ENCODE data around the gene BMPER. TPM values are rescaled to one million over a fixed set of nuclear protein-coding genes. Genes with fewer than 3 reads are reported as not detected.

Gene BMPER
- polyA plus RNA-seq, 1 donor, result 4.9 TPM

- Histone ChIP-seq H3K4me1 (ENCODE audit: control insufficient read depth, insufficient read depth, low read length) (no peaks in the 10 kb centered on the region), H3K4me3 (ENCODE audit: low read length) (no peak overlapping the region), H3K36me3 (ENCODE audit: control insufficient read depth, insufficient read depth, low read length) (no peaks in the 10 kb centered on the region), H3K27ac (ENCODE audit: low read length) (no peak overlapping the region), H3K9me3 (ENCODE audit: control insufficient read depth, low read depth, low read length) (no peaks in the 10 kb centered on the region), H3K27me3 (ENCODE audit: control insufficient read depth, insufficient read depth, low read length) (no peaks in the 10 kb centered on the region)
- DNase-seq, result peak in 1 of 2 donors; percentile 8
- WGBS (ENCODE audit: insufficient coverage, low lambda C conversion rate), result 20% methylated on average over 3 of the region's 5 CpGs
Measured at GRCh38 chr7:34070511-34071323, 165.4 kb downstream of the BMPER start.

GRCh38 chr7:34073676-34074075 is 168.3 kb downstream of the BMPER start:
- Histone ChIP-seq H3K27ac (ENCODE audit: low read length) (no peak overlapping the region), H3K36me3 (ENCODE audit: control insufficient read depth, insufficient read depth, low read length) (no peaks in the 10 kb centered on the region)
- no peak for DNase-seq

GRCh38 chr7:34074421-34074820 is 169.1 kb downstream of the BMPER start:
- Histone ChIP-seq H3K27ac (ENCODE audit: low read length) (no peak overlapping the region), H3K9me3 (ENCODE audit: control insufficient read depth, low read depth, low read length) (peaks cover 3% of the 10 kb centered on the region)
- 83% methylated on average over 4 of the region's 7 CpGs for WGBS (ENCODE audit: insufficient coverage, low lambda C conversion rate)

More at GRCh38 chr7:34073676-34074075, 168.3 kb downstream of the BMPER start:
- Histone ChIP-seq H3K27me3 (ENCODE audit: control insufficient read depth, insufficient read depth, low read length) (no peaks in the 10 kb centered on the region), H3K4me1 (ENCODE audit: control insufficient read depth, insufficient read depth, low read length) (no peaks in the 10 kb centered on the region), H3K9me3 (ENCODE audit: control insufficient read depth, low read depth, low read length) (no peaks in the 10 kb centered on the region), H3K4me3 (ENCODE audit: low read length) (no peak overlapping the region)
- WGBS (ENCODE audit: insufficient coverage, low lambda C conversion rate), result no CpG with 5 or more reads among the region's 2 CpGs

GRCh38 chr7:34075523-34076370 is 170.4 kb downstream of the BMPER start:
- Histone ChIP-seq H3K9me3 (ENCODE audit: control insufficient read depth, low read depth, low read length) (peaks cover 3% of the 10 kb centered on the region), H3K4me1 (ENCODE audit: control insufficient read depth, insufficient read depth, low read length) (no peaks in the 10 kb centered on the region), H3K27me3 (ENCODE audit: control insufficient read depth, insufficient read depth, low read length) (no peaks in the 10 kb centered on the region), H3K4me3 (ENCODE audit: low read length) (no peak overlapping the region), H3K27ac (ENCODE audit: low read length) (no peak overlapping the region), H3K36me3 (ENCODE audit: control insufficient read depth, insufficient read depth, low read length) (no peaks in the 10 kb centered on the region)
- no CpG with 5 or more reads among the region's 9 CpGs for WGBS (ENCODE audit: insufficient coverage, low lambda C conversion rate)
- no peak for DNase-seq

More at GRCh38 chr7:34074421-34074820, 169.1 kb downstream of the BMPER start:
- no peaks in the 10 kb centered on the region for H3K27me3 ChIP-seq (ENCODE audit: control insufficient read depth, insufficient read depth, low read length)
- no peak for DNase-seq
- H3K36me3 ChIP-seq (ENCODE audit: control insufficient read depth, insufficient read depth, low read length), result no peaks in the 10 kb centered on the region
- H3K4me3 ChIP-seq (ENCODE audit: low read length), result no peak overlapping the region
- H3K4me1 ChIP-seq (ENCODE audit: control insufficient read depth, insufficient read depth, low read length), result no peaks in the 10 kb centered on the region

- Histone ChIP-seq H3K4me1 (ENCODE audit: control insufficient read depth, insufficient read depth, low read length) (no peaks in the 10 kb centered on the region), H3K4me3 (ENCODE audit: low read length) (no peak overlapping the region), H3K36me3 (ENCODE audit: control insufficient read depth, insufficient read depth, low read length) (no peaks in the 10 kb centered on the region), H3K27me3 (ENCODE audit: control insufficient read depth, insufficient read depth, low read length) (no peaks in the 10 kb centered on the region), H3K9me3 (ENCODE audit: control insufficient read depth, low read depth, low read length) (peaks cover 3% of the 10 kb centered on the region), H3K27ac (ENCODE audit: low read length) (no peak overlapping the region)
- no peak for DNase-seq
- WGBS (ENCODE audit: insufficient coverage, low lambda C conversion rate), result 100% methylated on average over 2 of the region's 2 CpGs
Measured at GRCh38 chr7:34077168-34077567, 171.8 kb downstream of the BMPER start.

GRCh38 chr7:34078864-34079263 is 173.5 kb downstream of the BMPER start:
- no CpG with 5 or more reads among the region's 30 CpGs for WGBS (ENCODE audit: insufficient coverage, low lambda C conversion rate)
- no peak overlapping the region for H3K4me3 ChIP-seq (ENCODE audit: low read length)
- no peak overlapping the region for H3K27ac ChIP-seq (ENCODE audit: low read length)
- no peaks in the 10 kb centered on the region for H3K36me3 ChIP-seq (ENCODE audit: control insufficient read depth, insufficient read depth, low read length)
- H3K9me3 ChIP-seq (ENCODE audit: control insufficient read depth, low read depth, low read length), result peaks cover 3% of the 10 kb centered on the region
- H3K4me1 ChIP-seq (ENCODE audit: control insufficient read depth, insufficient read depth, low read length), result no peaks in the 10 kb centered on the region
- no peaks in the 10 kb centered on the region for H3K27me3 ChIP-seq (ENCODE audit: control insufficient read depth, insufficient read depth, low read length)
- DNase-seq, result no peak

- H3K4me3 ChIP-seq (ENCODE audit: low read length), result no peak overlapping the region
- no peak for DNase-seq
- H3K36me3 ChIP-seq (ENCODE audit: control insufficient read depth, insufficient read depth, low read length), result no peaks in the 10 kb centered on the region
- no peak overlapping the region for H3K27ac ChIP-seq (ENCODE audit: low read length)
- peaks cover 3% of the 10 kb centered on the region for H3K9me3 ChIP-seq (ENCODE audit: control insufficient read depth, low read depth, low read length)
- H3K4me1 ChIP-seq (ENCODE audit: control insufficient read depth, insufficient read depth, low read length), result no peaks in the 10 kb centered on the region
- H3K27me3 ChIP-seq (ENCODE audit: control insufficient read depth, insufficient read depth, low read length), result no peaks in the 10 kb centered on the region
- 100% methylated on average over 1 of the region's 5 CpGs for WGBS (ENCODE audit: insufficient coverage, low lambda C conversion rate)
Measured at GRCh38 chr7:34080513-34080912, 175.2 kb downstream of the BMPER start.

- Histone ChIP-seq H3K36me3 (ENCODE audit: control insufficient read depth, insufficient read depth, low read length) (no peaks in the 10 kb centered on the region), H3K27ac (ENCODE audit: low read length) (no peak overlapping the region), H3K4me3 (ENCODE audit: low read length) (no peak overlapping the region), H3K27me3 (ENCODE audit: control insufficient read depth, insufficient read depth, low read length) (no peaks in the 10 kb centered on the region), H3K4me1 (ENCODE audit: control insufficient read depth, insufficient read depth, low read length) (no peaks in the 10 kb centered on the region), H3K9me3 (ENCODE audit: control insufficient read depth, low read depth, low read length) (peaks cover 3% of the 10 kb centered on the region)
- DNase-seq, result no peak
- no CpG with 5 or more reads among the region's 1 CpG for WGBS (ENCODE audit: insufficient coverage, low lambda C conversion rate)
Measured at GRCh38 chr7:34081935-34082334, 176.6 kb downstream of the BMPER start.

- Histone ChIP-seq H3K9me3 (ENCODE audit: control insufficient read depth, low read depth, low read length) (peaks cover 3% of the 10 kb centered on the region), H3K36me3 (ENCODE audit: control insufficient read depth, insufficient read depth, low read length) (no peaks in the 10 kb centered on the region), H3K4me3 (ENCODE audit: low read length) (no peak overlapping the region), H3K27me3 (ENCODE audit: control insufficient read depth, insufficient read depth, low read length) (no peaks in the 10 kb centered on the region), H3K27ac (ENCODE audit: low read length) (no peak overlapping the region), H3K4me1 (ENCODE audit: control insufficient read depth, insufficient read depth, low read length) (no peaks in the 10 kb centered on the region)
- no peak for DNase-seq
Measured at GRCh38 chr7:34083440-34083839, 178.1 kb downstream of the BMPER start.

GRCh38 chr7:34084651-34085050 is 179.3 kb downstream of the BMPER start:
- no CpG with 5 or more reads among the region's 1 CpG for WGBS (ENCODE audit: insufficient coverage, low lambda C conversion rate)
- no peaks in the 10 kb centered on the region for H3K36me3 ChIP-seq (ENCODE audit: control insufficient read depth, insufficient read depth, low read length)
- no peaks in the 10 kb centered on the region for H3K9me3 ChIP-seq (ENCODE audit: control insufficient read depth, low read depth, low read length)
- no peaks in the 10 kb centered on the region for H3K4me1 ChIP-seq (ENCODE audit: control insufficient read depth, insufficient read depth, low read length)
- H3K27ac ChIP-seq (ENCODE audit: low read length), result no peak overlapping the region
- H3K27me3 ChIP-seq (ENCODE audit: control insufficient read depth, insufficient read depth, low read length), result no peaks in the 10 kb centered on the region
- no peak overlapping the region for H3K4me3 ChIP-seq (ENCODE audit: low read length)
- DNase-seq, result no peak
